HG03045 (cell line): Measurements from ENCODE around the gene CSNK1E.

Experiments
- ATAC-seq: cut with Tn5 transposase; IDR thresholded peaks from one replicate; pipeline ENCODE4 v1.9.1; 2021; ENCODE audit warnings: mild to moderate bottlenecking, moderate library complexity; ENCODE audit not compliant: unreplicated experiment

Gene CSNK1E

DNA sequence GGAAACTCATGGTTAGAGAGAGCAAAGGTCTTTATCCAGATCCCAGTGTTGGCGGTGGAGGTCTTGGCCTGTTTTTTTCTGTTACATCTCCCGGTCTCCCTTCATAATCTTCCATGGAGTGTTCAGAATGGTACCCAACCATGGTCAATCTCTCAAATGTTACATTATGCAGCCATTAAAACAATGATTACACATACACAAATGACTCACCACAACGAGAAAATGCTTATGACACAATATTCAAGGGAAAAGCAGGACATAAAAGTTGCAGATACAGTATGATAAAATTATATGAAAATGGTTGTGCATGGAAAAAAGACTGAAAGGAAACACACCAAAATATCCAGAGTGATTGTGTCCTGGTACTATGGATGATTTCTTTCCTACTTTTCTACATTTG, 17.8 kb upstream of the CSNK1E start:
- ATAC-seq, result no peak

- ATAC-seq, result no peak
These were observed 10.6 kb upstream of the CSNK1E start for GRCh38 chr22:38327805-38328204.

DNA sequence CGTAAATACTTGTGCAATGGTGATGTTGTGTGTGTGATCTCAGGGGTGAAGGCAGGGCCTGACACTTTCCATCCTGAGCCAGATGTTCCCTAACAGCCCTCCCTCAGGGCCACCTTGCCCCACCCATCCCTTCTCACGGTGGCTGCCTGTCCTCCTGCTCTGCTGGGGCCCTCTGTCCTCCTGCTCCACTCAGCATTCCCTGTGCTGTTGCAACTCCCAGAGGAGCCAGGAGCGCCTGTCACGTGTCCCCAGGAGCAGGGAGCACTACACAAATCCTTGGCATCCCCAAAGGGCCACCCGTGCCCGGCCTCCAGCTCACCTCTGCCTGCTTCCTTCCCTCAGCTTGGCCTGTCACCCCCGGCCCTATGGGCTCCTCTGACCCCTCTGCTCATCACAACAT, 10.2 kb upstream of the CSNK1E start:
- no peak for ATAC-seq

DNA sequence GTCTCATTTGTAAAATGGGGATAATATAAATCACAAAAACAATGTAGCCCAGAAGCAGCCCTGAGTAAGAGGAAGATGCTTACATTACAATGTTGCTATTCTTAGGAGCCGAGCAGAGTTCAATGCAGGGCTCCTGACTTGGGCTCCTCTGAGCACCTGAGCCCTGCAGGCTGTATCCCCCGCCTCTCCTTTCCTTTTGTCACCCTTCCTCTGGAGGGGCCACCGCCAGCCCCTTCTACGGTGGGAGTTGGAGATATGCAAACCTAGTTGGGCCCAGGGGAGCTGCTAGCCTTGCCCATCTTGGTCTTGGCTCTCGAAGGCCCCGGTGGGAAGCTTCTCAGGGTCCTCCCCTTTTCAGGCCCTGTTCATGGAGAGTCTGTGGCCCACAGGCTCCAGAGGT, 8.4 kb upstream of the CSNK1E start:
- no peak for ATAC-seq

DNA sequence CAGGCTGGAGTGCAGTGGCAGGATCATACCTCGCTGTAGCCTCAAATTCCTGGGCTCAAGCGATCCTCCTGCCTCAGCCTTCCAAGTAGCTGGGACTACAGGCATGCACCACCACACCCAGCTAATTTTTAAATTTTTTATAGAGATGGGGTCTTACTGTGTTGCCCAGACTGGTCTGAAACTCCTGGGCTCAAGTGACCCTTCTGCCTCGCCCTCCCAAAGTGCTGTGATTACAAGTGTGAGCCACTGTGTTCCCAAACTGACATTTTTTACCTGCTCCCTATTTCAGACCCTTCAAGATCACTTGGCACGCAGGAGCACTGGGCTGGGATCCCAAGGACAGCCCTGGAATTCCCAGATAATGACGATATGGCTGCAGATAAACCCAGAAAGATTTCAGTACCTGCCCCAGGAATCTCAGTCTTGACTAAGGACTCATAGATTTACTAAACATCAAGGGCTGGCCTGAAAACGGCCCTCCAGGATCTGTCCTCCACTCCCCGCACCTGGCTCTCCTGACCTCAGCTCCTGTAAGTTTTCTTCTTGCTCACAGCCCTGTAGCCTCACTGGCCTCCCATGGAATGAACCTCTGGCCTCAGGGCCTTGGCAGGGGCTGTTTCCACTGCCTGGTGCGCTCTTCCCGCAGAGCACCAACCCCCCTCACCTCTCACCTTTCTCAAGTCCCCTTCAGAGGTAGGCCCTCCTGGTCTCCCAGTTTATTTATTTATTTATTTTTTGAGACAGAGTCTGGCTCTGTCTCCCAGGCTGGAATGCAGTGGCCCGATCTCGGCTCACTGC, 3.6 kb upstream of the CSNK1E start:
- ATAC-seq, result no peak

DNA sequence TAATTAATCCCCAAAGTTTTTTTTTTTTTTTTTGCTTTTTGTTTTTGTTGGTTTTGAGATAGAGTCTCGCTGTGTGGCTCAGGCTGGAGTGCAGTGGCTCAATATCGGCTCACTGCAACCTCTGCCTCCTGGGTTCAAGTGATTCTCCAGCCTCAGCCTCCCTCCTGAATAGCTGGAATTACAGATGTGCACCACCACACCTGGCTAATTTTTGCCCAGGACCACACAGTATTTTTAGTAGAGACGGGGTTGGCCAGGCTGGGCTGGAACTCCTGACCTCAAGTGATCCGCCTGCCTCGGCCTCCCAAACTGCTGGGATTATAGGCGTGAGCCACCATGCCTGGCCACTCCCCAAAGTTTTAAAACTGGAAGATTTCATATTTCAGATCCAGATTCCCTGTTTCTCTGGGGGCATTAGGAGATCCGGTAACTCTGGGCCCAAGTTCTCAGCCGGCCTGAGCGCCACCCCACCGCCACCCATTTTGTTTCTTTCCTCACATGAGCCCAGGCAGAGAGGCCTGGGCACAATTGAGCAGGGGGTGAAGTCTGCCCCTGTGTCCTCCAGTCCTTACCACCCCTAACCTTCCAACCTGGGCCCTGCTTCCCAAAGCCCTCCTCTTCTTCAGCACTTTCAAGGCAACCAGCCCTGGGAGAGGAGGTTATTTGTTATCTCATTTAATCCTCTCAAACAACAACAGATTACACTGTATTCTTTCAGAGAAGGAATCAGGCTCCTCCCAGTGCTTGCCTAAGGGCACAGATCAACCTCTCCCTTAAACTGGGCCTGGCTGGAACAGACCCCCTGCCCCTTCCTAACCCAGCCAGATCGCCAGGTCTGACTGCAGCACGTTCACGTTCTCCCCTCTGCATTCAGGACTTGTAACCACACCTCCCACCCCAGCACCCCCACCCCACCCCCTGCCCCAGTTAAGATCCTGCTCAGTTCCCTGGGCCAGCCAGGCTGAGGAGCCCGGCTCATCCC, 1.9 kb upstream of the CSNK1E start:
- no peak for ATAC-seq

GRCh38 chr22:38317995-38318715, 922 bp upstream of the CSNK1E start:
- ATAC-seq, result no peak

DNA sequence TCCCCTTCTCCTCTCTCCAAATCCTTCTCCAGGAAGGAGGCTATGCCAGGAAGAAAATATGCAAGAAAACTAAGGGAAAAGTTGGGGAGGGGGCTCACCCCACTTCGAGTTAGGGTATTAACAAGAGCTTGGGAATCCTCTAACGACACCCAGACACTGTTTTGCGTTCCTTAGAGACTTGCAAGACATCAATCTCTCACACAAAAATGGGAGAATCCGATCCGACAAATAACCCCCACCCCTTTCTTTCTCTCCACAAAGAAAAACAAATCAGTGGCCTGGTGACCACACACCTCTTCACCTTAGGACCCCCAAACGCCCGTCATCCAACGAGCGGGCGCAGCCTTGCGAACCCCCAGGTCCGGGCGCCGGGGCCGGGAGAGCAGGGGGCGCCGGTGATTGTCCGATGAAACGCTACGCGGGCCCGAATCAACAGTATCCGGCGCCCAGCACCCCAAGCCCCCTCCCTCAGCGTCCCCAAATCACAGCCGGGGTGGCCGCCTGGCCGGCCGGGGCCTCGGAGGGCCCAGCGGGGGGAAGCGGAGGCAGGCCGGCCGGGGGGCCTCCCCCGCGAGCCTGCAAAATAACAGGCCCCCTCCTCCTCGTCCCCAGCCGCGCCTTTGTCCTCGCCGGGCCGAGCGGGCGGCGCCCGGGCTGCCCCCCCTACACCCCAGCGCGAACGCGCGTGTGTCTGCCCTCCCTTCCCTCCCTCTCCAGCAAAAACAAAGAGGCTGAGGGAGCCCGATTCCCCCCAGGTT, 690 bp downstream of the CSNK1E start:
- ATAC-seq, result peak; percentile 37

- ATAC-seq, result no peak
These were observed 1.3 kb downstream of the CSNK1E start for GRCh38 chr22:38315823-38316363.

- no peak for ATAC-seq
These were observed 2.1 kb downstream of the CSNK1E start for GRCh38 chr22:38314933-38315822.

- ATAC-seq, result no peak
These were observed 2.9 kb downstream of the CSNK1E start for GRCh38 chr22:38314051-38314932.

DNA sequence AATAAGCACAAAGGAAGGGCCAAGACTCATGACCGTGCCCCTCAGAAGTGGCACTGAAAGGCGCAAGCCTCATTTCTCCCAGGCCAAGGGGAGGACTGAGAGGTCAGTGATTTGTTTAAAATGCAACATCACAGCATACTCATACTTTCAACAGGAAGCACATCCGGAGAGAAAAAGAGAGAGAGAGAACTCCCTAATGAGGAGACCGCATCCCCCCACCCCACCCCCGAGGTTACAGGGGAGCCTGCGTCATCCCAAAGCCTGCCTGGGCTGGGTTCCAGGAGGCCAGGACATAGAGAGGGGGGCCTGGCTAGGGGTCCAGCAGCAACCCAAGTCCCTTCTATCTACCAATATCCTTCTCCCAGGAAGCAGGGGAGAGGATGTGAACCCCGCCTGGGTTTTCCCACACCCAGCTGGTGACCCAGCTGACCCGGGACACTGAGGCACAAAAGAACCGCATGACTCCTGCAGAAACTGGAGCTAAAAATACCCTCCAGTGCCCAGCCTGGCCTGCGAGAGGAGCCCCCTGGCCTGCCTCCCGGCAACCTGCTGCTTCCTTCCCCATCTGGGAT, 3.8 kb downstream of the CSNK1E start:
- ATAC-seq, result no peak

DNA sequence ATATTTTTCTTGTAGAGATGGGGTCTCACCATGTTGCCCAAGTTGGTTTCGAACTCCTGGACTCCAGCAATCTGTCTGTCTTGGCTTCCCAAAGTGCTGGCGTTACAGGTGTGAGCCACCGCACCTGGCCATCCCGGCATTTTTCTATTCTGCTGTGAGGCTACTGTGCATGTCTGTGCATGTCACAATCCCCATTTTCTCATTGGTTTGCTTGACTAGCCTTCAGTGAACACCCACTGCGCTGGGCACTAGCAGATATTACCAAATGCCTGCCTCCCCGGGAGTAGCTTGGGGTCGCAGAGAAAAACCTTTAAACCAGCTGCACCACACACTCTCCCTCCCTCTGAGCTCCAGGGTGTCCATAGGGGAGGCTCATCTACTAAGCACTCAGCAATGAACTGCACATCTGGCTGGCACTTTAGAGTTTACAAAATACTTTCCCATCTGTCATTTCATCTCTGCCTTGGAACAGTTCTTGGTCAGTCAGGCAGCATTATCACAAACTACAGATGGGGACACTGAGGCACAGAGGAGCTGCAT, 4.9 kb downstream of the CSNK1E start:
- ATAC-seq, result no peak

- no peak for ATAC-seq
These were observed 6.0 kb downstream of the CSNK1E start for GRCh38 chr22:38311323-38311620.

DNA sequence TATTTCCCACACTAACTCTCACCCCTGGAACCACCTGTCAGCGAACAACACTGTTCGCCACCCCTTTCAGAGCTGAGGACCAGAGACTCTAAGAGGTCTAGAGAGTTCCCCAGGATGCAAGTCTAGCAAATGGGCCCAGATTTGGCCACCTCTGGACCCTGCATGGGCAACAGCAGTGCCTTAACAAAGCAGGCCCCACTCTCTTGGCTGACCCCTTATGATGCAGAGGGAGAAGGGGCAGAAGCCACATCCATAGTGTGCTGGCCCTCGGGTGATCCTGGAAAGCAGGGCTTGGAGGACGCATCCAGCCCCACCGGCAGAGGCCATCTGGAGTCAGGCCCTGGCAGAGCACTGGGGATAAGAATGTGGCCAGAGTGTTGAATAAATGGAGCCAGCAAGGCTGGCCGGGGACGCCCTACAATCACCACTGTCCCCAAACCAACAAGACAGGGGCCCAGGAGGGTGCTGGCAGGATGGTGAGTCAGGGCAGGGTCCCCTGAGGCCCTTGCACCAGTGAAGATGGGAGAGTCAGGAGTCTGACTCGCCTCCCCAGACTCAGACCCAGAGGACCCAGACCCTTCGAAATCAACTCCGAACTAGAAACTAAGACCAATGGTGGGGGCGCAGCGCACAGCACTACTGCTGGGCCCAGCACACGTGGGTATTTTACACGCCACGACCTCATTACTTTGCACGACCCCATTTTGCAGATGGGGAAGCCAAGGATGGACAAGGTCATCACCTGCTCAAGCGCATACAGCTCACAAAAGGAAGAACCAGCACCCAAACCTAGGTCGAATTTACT, 6.5 kb downstream of the CSNK1E start:
- no peak for ATAC-seq

DNA sequence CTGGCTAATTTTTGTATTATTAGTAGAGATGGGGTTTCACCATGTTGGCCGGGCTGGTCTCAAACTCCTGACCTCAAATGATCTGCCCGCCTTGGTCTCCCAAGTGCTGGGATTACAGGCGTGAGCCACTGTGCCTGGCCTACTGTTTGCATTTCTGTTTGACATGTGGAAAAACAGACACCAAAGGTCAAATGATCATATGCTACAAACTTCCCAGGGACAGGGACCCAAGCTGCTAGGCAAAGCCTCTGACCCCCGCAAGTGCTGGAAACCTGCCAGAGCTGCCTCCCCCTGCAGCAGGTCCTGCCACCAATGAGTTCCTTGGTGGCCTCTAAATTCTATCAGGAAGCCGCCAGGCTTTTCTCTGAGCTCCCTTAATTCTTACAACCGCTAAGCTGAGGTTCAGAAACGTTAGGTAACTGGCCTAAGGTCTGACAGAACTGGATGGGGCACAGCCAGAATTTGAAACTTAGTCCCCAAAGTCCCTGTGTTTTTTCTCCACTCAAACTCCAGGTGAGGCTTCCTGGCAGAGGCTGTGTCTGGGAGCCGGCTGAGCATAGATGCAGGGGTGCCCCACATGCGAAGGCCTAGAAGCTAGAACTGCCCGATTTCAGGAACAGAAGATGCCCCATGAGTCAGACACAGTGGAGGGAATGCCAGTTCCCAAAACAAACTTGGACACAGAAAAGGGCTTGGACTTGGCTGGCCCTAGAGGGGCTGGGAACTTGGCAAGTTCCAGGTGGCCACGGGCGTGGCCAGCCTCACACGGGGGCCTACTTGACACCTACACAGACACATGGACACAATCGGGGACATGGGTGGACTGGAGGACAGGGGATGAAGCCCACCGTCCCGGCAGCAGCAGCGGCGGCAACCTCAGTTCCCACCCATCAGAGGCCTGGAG, 7.4 kb downstream of the CSNK1E start:
- no peak for ATAC-seq
